Tibial nerve (tissue), 4 donors: ENCODE measurements around the gene PEX11G.

Experiments used
- CTCF ChIP-seq, 5 experiments: fragments of 200-600 bp in 3 of 5; fragments of 450-650 bp in 2 of 5; sonication (generic) in 3 of 5; IDR thresholded peaks; one replicate each; pipeline ENCODE4 v1.5.1; 2016 to 2019; ENCODE audit warnings: antibody characterized with exemption in 5 of 5, mild to moderate bottlenecking in 3 of 5, moderate library complexity in 2 of 5
- EP300 ChIP-seq, 2 donors: sonication (generic); formaldehyde crosslinking; IDR thresholded peaks; one replicate each; pipeline ENCODE4 v1.6.1; 2017; ENCODE audit warnings: antibody characterized with exemption in 2 of 2, mild to moderate bottlenecking in 1 of 2
- POLR2A ChIP-seq, 2 donors: fragments of 450-650 bp; IDR thresholded peaks; one replicate each; pipeline ENCODE4 v1.6.1; 2017; ENCODE audit warnings: antibody characterized with exemption in 2 of 2, mild to moderate bottlenecking in 2 of 2, moderate library complexity in 2 of 2

DNA sequence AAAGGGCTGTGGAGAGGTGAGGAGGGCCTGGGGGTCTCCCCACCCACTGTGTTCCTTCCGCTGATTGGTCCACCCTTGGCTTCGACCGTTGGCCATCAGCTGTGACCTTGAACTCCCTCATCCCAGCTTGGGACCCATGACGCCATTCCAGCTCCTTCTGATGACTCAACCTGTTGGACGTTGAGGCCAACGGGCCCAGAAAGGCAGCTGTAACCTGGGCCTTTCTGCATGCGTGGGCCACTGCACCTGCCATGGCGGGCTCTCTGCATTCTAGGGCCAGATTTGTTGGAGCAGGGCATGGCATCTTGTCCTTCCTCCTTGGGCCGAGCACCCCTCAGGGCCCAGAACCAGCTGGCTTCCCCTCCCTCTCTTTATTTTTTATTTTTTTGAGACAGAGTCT, 30.2 kb downstream of the PEX11G start:
- TF ChIP-seq CTCF (IDR thresholded peaks at IDR 0.05) (no peak), EP300 (IDR thresholded peaks at IDR 0.05) (no peak), POLR2A (IDR thresholded peaks at IDR 0.05) (no peak)
